ENCODE results near the gene SLC22A17.

- TF ChIP-seq CTCF (IDR thresholded peaks at IDR 0.05) (no peak), POLR2A (IDR thresholded peaks at IDR 0.05) (no peak)
Observed at GRCh38 chr14:23380976-23381375, 28.3 kb upstream of the SLC22A17 start.

All from lower leg skin (tissue), 3 donors.